HG02623 (cell line): Measurements from ENCODE around the gene RAPGEF5.
"Not testable (repeated sequence)": the region's sequence is repeated elsewhere in the genome, so short reads cannot be mapped to it uniquely, and the experiment has no call there.

Experiments used
- ATAC-seq: cut with Tn5 transposase; IDR thresholded peaks from one replicate; pipeline ENCODE4 v1.9.1; 2021; ENCODE audit warnings: moderate library complexity; ENCODE audit not compliant: unreplicated experiment

RAPGEF5 gene

DNA sequence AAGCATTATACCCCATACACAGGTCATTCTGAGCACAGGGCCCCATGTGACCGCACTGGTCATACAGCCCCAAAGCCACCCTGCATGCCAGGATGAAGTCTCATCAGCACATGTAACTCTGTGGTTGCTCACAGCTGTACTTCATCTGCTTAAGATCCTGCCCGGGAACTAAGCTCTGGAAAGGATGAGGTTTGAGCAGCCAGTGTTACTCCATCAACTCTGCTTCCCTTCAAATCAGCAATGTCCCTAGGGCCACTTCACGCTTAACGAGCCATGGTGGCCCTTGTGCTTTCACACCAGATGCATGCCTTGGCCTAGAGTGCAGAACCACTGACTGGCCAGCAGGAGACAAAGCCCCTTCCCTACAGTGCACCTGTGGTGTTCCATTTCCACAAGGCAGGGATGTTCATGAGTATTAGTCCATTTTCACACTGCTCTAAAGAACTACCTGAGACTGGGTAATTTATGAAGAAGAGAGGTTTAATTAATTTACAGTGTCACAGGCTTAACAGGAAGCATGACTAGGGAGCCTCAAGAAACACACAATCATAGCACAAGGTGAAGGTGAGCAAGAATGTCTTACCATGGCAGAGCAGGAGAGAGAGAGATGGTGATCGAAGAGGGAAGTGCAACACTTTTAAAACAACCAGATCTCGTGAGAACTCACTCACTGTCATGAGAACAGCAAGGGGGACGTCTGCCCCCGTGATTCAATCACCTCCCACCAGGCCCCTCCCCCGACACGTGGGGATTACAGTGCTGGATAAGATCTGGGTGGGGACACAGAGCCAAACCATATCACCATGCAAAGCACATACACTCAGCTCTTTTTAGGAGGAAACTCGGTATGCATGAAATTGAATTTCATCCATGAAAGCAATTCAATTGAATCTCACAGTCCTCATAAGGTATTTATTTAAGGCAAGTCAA is 262.3 kb downstream of the RAPGEF5 start:
- no peak for ATAC-seq

DNA sequence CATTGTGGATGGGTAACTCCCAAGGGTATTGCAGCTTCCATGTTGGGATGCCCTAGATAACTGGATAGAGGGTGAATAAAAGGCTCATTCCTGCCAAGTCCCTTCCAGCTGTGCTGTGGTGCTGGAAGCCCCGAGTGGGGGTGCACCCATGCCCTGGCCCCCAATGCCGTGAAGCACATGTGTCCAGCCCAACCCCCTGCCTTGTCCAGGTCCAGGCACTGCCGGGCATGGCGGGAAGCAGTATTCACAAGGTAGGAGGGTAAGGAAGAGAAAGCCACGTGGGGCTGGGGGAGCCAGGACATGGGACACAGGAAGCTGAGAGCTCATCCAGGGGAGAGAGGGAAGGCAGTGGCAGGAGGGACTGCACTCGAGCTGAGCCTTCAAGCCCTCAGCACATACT is 263.0 kb downstream of the RAPGEF5 start:
- ATAC-seq: no peak

DNA sequence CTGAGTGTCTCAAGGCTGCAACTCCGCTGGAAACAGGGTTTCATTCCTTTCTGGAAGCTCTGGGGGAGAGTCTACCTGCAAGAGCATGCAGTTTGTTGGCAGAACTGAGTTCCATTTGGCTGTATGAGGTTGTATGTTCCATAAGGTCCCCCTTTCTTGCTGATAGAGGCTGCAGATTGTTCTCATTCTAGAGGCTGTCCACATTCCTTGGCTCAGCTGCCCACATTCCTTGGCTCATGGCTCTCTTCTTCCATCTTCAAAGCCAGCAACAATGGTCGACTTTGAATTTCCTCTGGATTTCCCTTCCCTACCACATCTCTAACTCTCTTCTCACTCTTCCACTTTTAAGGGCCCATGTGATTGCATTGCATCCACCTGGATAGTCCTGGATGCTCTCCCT is 264.0 kb downstream of the RAPGEF5 start:
- no peak for ATAC-seq

DNA sequence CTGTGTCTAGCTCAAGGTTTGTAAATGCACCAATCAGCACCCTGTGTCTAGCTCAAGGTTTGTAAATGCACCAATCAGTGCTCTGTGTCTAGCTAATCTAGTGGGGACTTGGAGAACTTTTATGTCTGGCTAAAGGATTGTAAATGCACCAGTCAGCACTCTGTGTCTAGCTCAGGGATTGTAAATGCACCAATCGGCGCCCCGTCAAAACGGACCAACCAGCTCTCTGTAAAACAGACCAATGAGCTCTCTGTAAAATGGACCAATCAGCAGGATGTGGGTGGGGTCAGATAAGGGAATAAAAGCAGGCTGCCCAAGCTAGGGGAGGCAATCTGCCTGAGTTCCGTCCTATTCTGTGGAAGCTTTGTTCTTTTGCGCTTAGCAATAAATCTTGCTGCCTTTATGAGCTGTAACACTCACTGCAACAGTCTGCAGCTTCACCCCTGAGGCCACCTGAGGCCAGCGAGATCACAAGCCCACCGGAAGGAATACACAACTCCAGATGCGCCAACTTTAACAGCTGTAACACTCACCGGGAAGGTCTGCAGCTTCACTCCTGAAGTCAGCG is 265.9 kb downstream of the RAPGEF5 start:
- not testable (repeated sequence) for ATAC-seq

DNA sequence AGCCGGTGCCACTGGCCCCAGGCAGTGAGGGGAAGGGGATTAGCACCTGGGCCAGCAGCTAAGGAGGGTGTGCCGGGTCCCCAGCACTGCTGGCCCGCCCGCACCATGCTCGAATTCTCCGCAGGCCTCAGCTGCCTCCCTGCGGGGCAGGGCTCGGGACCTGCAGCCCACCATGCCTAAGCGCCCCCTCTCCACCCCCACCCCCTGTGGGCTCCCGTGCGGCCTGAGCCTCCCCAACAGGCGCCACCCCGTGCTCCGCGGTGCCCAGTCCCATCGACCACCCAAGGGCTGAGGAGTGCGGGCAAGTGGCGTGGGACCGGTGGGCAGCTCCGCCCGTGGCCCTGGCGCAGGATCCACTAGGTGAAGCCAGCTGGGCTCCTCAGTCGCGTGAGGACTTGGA is 266.4 kb downstream of the RAPGEF5 start:
- no peak for ATAC-seq

DNA sequence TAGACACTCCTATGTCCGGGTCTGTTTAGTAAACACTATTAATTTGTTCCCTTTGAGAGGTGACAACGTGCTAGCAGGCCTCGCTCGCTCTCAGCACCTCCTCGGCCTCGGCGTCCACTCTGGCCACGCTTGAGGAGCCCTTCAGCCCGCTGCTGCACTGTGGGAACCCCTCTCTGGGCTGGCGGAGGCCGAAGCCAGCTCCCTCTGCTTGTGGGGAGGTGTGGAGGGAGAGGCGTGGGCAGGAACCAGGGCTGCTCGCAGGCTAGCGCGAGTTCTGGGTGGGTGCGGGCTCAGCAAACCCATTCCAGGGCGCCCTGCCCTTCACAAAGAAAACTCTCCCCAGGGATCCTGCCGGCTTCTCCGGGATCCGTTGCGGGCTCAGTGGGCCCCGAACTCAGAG is 266.8 kb downstream of the RAPGEF5 start:
- ATAC-seq: no peak

DNA sequence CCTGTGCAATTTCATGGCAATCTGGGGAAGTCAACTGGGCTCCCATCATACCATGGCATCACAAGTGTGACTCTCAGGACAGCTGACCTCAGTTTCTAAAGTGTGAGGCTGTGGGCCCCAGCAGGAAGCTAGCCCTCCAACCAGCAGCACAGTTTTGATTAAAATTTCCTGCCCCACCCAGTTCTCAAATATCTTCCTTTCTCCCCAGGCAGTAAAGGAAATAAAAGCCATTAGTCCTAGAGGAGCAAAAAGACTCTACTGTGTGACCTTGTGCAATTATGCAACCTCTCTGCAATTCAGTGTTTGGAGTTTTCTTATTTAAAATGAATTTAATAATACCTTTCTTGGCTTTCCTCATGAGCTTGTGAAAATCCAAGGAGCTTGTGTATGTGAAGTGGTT is 268.1 kb downstream of the RAPGEF5 start:
- no peak for ATAC-seq

DNA sequence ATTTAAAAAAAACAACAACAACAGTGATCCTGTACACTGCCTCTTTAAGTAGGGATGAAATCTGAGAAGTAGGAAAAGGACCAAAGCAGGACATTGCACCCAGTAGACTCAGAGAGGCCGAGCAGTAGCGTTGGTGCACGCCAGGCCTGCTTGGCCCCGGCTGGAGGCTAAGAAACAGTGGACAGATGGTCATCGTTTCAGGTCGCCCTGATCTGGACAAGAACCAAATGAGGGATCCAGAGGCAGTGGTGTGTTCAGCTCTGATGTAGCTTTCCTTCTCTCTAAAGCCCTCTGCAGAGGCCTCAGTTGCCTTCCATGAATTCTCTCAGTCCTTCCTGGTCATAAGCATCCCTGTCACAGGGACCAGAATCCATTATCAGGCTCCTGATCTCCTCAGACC is 269.1 kb downstream of the RAPGEF5 start:
- no peak for ATAC-seq

DNA sequence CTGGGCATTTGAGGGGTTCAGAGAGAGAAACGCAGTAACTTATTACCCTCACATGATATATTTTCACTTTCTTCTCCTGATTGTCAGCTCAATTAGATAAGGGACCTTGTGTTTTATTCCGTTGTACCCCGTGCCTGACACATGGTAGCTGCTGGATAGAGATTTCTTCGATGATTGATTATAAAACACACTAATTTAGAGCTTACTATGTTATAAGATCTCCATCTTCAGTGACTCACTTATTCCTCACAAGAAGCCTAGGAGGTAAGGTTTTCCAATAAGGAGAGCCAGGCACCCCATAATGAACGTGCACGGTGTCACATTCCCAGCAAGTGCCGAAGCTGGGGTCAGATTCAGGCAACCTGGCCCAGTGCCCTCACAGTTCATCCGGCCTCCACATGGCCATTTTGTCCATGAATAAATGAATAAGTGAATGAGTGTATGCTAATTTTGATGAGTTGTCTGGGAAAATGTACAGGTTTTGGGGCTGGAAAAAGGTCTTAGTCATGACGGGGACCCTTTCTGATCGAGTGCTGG is 273.2 kb downstream of the RAPGEF5 start:
- peak; percentile 0 for ATAC-seq

DNA sequence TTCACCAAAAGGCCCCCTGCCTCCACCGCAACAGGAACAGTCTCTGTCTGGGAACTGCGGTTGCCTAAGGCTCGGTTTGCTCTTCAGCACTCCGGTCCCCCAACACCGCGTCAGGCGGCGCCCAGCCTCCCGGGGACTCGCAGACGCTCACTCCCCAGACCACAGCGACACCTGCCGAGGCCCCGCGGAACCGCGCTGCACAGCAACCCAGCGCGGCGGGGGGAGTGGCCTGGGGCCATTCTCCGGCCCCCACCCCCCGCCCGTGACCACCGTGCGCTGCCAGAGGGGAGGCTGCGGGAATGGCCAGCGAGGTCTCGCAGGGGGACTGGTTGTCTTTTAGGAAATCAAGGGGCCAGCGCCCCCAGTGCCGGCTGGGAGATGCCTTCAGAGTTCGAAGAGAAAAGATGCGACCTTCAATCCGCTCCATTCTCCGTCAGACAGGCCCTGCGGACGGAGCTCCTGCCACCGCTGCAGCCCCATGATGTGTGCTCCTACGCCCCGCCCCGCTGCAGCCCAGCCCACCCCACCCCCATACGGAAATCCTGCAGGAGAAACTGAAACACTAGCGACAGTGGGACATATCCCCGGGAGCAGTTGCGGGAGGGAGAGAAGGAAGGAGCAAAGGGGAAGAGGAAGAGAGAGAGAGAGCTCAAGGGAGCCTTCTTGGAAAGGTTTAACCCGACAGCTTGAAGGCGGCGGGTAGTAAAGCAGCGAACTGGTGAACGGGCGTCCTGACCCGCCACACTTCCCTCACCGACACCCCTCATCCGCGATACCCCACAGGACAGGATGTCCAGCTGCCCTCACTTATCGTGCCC is 273.9 kb downstream of the RAPGEF5 start:
- ATAC-seq: peak; percentile 99

DNA sequence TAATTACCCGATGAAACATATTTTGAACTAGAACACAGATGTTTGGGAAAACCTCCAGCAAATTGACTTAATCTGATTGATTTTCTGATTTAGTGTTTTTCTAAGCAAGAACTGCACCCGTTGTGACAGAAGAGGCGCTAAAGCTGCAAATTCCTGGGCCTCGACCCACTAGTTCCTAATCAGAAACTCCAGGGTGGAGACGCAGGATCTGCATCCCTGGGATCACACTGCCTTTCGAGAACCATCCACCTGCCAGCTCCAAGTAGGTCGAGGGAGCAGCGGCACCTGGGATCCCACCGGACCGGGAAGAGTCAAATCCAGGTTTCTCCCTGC is 274.4 kb downstream of the RAPGEF5 start:
- peak; percentile 11 for ATAC-seq

DNA sequence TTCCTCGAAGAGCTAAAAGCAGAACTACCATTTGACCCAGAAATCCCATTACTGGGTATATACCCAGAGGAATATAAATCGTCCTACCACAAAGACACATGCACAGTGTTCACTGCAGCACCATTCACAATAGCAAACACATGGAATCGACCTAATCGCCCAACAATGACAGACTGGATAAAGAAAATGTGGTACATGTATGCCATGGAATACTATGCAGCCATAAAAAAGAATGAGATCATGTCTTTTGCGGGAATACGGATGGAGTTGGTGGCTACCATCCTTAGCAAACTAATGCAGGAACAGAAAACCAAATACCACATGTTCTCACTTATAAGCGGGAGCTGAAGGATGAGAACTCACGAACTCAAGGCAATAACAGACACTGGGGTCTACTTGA is 276.7 kb downstream of the RAPGEF5 start:
- ATAC-seq: not testable (repeated sequence)

DNA sequence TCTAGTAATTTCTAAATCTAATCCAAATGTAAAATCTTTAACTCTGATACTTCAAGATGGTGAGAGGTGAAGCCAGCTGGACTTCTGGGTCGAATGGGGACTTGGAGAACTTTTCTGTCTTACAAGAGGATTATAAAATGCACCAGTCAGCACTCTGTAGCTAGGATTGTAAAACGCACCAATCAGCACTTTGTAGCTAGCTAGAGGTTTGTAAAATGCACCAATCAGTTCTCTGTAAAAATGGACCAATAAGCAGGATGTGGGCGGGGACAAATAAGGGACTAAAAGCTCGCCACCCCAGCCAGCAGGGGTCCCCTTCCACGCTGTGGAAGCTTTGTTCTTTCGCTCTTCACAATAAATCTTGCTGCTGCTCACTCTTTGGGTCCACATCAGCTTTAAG is 278.1 kb downstream of the RAPGEF5 start:
- not testable (repeated sequence) for ATAC-seq

DNA sequence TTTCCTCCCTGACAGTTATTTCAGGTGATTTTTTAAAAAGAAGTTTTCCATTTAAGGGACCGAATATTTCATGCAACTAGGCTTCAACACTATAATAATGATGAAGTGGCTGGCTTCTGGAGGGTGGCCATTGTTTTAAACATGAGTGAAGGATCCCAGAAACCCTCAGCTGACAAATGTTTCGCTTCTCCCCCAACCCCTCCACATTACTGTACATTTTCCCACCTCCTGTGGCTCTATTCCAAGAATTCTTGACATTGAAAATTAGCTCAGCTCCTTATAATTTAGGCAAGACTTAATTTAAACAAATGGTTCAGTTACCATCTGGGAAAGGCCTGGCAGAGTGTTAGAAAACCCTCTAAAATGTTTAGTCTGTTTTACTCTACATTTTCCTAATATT is 281.4 kb downstream of the RAPGEF5 start:
- ATAC-seq: no peak

DNA sequence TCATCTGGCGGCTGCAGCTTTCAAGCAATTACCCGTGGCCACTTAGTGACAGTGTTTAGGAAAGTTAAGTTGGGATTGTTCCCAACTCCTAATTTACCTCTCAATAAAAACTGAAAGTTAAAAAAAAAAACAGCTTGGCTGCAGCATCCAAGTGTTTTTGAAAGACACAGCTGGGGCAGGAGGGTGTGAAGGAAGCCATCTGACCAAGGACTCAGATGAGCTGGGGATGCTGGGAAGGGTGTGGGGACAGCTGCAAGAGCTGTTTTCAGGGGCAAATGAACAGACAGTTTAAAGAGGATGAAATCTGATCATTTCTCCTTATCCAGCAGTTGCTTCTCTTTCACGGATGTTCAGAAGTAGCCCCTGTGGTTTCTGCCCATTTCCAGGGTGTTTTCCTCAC is 282.1 kb downstream of the RAPGEF5 start:
- no peak for ATAC-seq
